ENCODE results near the gene RDM1.
"Not testable (repeated sequence)": the region's sequence is repeated elsewhere in the genome, so short reads cannot be mapped to it uniquely, and the experiment has no call there.

The RDM1 gene, protein sequence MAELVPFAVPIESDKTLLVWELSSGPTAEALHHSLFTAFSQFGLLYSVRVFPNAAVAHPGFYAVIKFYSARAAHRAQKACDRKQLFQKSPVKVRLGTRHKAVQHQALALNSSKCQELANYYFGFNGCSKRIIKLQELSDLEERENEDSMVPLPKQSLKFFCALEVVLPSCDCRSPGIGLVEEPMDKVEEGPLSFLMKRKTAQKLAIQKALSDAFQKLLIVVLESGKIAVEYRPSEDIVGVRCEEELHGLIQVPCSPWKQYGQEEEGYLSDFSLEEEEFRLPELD

DNA sequence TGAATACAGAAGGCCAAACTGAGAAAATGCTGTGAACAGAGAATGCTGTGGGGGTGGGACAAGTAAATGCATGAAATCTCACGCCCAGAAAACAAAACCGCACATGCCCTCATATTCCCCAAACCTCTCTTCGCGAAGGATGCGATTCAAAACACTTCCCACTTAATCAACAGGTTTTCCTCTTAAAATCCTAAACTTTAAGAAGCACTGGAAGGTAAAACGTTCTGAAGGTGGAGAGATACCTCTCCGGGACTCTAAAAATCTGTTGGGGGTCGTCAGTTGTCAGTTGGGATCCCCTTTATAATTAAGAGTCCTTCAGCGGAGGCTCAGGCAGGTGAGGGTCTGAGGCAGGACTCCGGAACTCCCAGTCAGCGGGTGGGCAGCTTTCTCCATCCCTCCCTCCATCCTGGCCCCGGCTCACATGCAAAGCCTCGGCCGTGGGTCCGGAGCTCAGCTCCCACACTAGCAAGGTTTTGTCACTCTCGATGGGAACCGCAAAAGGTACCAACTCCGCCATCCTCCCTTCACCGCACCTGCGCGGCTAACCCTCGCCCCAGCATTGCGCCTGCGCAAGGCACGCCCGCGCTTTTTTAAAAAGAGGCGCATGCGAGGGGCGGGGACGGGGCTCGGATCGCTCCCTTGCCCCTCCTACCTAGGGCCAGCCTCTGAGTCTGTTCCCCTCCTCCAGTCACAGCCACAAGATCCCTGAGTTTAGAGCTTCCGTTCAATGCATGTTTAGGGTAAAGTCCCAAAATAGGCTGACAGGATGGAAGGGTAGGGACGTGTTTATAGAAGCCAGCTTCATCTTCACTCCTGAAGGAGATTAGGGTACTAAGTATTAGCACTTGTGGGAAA lies at the start of gene RDM1:
RDM1 (minus strand) TSS at position 563 of the 855 bp plus-strand sequence; CDS start at position 517, 46 bp downstream.
- DNase-seq = peak; percentile 71 to 78

DNA sequence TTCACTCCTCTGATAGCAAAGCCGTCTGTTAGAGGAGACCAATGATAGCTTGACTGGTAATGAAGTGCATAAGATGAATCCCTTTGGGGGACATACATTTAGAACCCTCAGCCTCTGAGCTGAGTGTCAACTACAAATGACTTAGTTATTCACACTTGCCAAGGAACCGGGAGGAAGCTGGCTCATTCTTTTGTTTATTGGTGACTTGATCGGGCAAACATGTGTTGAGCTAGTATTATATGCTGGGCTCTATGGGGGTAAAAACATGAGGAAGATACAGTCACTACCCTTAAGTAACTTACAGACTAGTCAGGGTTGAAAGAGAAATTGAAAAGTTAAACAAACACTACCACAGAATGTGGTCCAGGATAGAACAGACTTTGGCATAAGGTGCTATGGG lies 47.8 kb upstream of the RDM1 start:
- no peak for DNase-seq

- DNase-seq = no peak
Measured at GRCh38 chr17:35977509-35977908, 46.9 kb upstream of the RDM1 start.

GRCh38 chr17:35973333-35974260 lies 43.0 kb upstream of the RDM1 start:
- no peak for DNase-seq

- DNase-seq = no peak
Measured at GRCh38 chr17:35972945-35973332, 42.4 kb upstream of the RDM1 start.

- DNase-seq = no peak
Measured at GRCh38 chr17:35972535-35972934, 42.0 kb upstream of the RDM1 start.

DNA sequence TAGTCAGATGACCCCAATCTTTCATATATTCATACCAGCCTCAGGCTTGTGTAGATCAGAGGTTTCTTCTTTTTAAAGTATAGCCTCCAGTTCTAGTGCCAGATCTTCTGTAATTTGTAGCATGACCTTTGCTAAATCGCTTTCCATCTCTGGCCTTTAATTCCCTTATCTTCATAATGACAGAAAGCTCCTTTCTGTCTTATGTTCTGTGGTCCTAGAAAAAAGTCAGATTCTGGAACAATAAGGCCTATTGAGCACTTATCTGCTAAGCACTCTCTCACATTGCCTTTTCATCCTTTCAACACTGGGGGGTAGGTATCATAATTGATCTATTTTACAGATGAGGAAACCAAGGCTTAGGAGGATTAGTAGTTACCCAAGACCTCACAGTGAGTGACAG lies 41.5 kb upstream of the RDM1 start:
- DNase-seq = no peak

- peak; percentile 42 to 61 for DNase-seq
Measured at GRCh38 chr17:35969558-35970380, 39.2 kb upstream of the RDM1 start.

DNA sequence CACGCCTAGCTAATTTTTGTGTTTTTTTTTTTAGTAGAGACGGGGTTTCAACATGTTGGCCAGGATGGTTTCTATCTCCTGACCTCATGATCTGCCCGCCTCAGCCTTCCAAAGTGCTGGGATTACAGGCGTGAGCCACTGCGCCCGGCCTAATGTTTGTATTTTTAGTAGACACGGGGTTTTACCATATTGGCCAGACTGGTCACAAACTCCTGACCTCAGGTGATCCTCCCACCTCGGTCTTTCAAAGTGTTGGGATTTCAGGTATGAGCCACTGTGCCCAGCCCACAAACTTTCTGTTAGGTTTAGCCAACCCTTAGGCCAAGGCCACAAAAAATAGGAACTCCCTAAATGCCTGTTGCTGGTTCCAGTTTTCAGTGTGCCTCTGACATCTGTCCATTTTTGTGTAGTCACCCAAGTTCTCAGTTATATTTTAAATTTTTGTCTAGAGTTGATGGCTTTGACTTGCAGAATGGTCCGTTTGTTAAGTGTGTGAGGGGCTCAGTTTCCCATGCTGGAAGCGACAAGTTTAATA lies 38.0 kb upstream of the RDM1 start:
- DNase-seq = no peak

DNA sequence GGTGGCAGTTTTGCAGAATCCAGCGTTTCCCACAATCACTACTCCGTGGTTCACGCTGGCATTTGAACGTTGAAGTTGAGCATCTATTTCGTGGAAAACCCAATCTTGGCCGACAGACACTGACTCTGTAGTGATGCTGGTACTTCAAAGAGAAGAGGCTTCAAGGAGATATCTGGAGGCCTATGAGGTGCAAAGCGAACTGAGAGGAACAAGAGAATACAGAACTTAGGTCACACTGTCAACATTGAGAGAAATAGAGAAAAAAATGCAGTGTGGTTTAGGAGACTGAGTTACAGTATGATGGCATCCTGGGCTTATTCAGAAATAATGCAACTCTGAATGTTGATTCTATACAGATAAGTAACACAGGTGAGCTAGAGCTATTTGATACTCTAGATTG lies 34.7 kb upstream of the RDM1 start:
- no peak for DNase-seq

- DNase-seq = no peak
Measured at GRCh38 chr17:35963663-35964062, 33.1 kb upstream of the RDM1 start.

DNA sequence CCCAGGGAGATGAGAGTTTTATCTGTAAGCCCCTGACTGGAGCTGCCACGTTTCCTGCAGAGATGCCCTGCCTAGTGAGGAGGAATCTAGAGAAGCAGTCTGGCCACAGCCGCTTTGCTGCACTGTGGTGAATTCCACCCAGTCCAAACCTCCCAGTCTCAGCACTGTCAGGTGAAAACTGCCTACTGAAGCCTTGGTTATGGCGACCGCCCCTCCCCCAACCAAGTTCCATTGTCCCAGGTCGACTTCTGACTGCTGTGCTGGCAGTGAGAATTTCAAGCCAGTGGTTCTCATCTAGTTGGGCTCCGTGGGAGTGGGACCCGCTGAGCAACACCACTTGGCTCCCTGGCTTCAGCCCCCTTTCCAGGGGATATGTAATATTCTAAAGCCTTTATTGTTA lies 23.1 kb upstream of the RDM1 start:
- no peak for DNase-seq

DNA sequence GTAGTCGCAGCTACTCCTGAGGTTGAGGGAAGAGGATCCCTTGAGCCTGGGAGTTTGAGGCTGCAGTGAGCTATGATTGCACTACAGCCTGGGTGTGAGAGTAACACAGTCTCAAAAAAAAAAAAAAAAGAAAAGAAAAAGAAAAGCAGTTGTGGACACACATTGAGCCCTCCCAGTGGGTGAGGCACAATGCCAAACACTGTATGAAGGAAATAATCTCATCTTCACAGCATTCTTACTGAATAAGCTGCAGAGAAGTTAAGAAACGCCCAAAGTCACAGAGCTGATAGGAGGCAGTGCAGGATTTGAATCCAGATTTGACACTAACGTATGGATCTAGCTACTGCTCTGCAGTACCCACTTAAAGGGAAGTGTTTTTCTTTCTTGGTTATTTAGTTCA lies 18.8 kb upstream of the RDM1 start:
- no peak for DNase-seq

DNA sequence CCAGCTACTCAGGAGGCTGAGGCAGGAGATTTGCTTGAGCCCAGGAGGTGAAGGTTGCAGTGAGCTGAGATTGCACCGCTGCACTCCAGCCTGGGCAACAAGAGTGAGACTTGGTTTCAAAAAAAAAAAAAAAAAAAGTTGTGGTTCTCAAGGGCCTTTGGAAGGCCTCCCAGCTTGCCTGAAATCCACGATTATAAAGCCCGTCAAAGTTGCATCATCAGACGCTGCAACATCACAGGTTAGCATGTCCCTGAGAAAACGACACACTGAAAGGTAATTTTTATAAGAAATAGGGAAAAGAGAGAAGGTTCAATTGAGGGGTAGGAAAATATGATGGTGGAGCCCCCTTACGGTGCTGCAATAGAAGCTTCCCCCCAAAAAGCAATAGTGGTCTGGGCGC lies 17.5 kb upstream of the RDM1 start:
- no peak for DNase-seq

- DNase-seq = peak; percentile 22 to 25
Measured at GRCh38 chr17:35947156-35947585, 16.6 kb upstream of the RDM1 start.

- no peak for DNase-seq
Measured at GRCh38 chr17:35944151-35944550, 13.6 kb upstream of the RDM1 start.

- no peak for DNase-seq
Measured at GRCh38 chr17:35943537-35943936, 13.0 kb upstream of the RDM1 start, which contains the start of gene LYZL6. Gene LYZL6 (minus strand): TSS chr17:35943713. CDS start chr17:35939356, 4,357 bp downstream.

DNA sequence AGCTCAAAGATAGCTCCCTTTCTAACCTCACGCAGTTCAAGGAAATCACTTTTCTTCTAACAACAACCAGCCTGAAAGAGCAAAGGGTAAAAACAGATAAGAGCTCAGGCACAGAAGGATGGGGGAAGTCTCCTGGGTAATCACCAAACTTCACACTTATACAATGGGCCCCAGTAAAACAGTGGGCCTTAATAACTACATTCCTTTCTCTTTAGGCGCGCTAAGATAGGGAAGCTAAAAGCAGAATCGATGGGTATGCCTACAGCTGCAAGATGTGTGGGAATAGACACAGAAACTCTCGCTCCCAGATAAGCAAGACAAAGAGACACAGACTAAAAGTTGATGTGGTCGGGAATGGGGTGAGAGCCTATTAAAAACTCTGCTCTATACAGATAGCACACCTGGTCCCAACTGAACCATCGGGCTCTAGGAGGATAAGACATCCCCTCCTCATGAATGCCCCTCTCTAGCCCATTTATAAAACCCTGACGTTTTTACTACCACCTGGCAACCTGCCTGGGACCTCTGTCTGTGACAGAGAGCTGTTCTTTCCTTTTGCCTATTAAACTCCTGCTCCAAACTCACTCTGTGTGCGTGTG lies 12.1 kb upstream of the RDM1 start:
- DNase-seq = no peak

DNA sequence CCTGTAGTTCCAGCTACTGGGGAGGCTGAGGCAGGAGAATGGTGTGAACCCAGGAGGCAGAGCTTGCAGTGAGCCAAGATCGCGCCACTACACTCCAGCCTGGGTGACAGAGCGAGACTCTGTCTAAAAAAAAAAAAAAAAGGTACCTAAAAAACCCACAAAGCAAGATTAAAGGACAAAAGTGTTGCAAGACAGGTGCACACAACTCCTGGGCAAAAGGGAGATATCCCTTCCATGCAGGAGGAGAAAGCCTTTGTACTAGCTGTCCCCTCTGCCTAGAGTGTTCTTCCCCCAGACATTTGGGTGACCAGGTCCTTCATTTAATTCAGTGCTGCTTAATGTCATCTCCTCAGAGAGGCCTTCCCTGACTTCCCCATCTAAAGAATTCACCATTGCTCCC lies 7.9 kb upstream of the RDM1 start:
- DNase-seq = not testable (repeated sequence)

- DNase-seq = no peak
Measured at GRCh38 chr17:35936063-35936462, 5.5 kb upstream of the RDM1 start.

GRCh38 chr17:35934760-35935159 lies 4.2 kb upstream of the RDM1 start:
- DNase-seq = no peak

Measured in stimulated activated CD4-positive, alpha-beta T cell treated with anti-CD3 and anti-CD28 coated beads, Interleukin-4, amount 100 ng/mL, for 4 hours (primary cell).